Neural cell (in vitro differentiated cells): ENCODE measurements around the gene FRMPD4.

Experiments
- CTCF ChIP-seq: fragments of 450-650 bp; IDR thresholded peaks from 2 replicates; pipeline ENCODE4 v1.5.1; 2014; ENCODE audit warnings: antibody characterized with exemption, mild to moderate bottlenecking, moderate library complexity; ENCODE audit not compliant: poor library complexity, severe bottlenecking
- MXI1 ChIP-seq: fragments of 450-650 bp; conservative IDR thresholded peaks from 2 replicates; pipeline ENCODE4 v1.6.1; 2014; ENCODE audit warnings: antibody characterized with exemption, mild to moderate bottlenecking; ENCODE audit not compliant: poor library complexity, severe bottlenecking
- POLR2AphosphoS5 ChIP-seq: IDR thresholded peaks from 2 replicates; pipeline ENCODE4 v1.6.1; 2012
- RAD21 ChIP-seq: fragments of 450-650 bp; conservative IDR thresholded peaks from 2 replicates; pipeline ENCODE4 v1.6.1; 2014; ENCODE audit warnings: antibody characterized with exemption, mild to moderate bottlenecking, moderate library complexity
- TAF1 ChIP-seq: IDR thresholded peaks from 2 replicates; pipeline ENCODE4 v1.6.1; 2012; ENCODE audit warnings: low read depth

GRCh38 chrX:12378706-12379105 lies 240.4 kb downstream of the FRMPD4 start:
- TF ChIP-seq POLR2AphosphoS5 (no peak), CTCF (no peak), MXI1 (no peak), RAD21 (no peak), TAF1 (no peak)
